ENCODE measurements around the gene VAMP2.

VAMP2 gene, protein sequence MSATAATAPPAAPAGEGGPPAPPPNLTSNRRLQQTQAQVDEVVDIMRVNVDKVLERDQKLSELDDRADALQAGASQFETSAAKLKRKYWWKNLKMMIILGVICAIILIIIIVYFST

DNA sequence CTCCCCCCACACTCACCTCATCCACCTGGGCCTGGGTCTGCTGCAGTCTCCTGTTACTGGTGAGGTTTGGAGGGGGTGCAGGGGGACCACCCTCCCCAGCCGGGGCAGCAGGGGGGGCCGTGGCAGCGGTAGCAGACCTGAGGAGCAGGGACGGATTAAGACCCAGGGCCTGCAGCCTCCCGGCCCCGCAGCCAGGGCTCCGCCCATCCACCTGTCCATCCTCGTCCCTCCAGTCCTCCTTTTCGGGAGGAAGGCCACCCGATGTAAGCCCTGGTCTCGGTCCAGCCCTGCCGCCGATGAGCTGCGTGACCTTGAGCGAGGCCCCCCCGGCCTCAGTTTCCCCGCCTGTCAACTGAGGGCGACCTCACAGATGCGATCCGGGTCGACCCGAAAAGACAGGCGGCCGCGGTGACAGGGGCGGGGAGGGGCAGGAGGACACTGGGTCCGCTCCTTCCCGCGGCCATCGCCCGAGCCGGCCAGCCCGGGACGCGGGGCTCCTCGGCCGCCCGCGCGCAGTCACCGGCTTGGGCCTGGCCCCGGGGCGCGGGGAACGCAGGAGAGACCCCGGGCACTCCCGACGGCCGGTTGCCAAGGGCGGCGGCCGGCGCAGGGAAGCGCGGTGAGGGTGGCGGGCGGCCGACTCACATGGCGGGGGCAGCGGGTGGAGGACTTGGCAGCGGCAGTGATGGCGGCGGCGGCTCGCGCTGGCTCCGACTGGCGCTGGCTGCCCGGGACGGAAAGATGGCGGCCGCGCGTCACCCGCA, at the start of gene VAMP2:
VAMP2 (minus strand) TSS at position 716 of the 764 bp plus-strand sequence; CDS start at position 647, 69 bp downstream.
- peak; percentile 86 for DNase-seq

GRCh38 chr17:8210761-8211458, 48.2 kb upstream of the VAMP2 start:
- peak; percentile 43 for DNase-seq

DNA sequence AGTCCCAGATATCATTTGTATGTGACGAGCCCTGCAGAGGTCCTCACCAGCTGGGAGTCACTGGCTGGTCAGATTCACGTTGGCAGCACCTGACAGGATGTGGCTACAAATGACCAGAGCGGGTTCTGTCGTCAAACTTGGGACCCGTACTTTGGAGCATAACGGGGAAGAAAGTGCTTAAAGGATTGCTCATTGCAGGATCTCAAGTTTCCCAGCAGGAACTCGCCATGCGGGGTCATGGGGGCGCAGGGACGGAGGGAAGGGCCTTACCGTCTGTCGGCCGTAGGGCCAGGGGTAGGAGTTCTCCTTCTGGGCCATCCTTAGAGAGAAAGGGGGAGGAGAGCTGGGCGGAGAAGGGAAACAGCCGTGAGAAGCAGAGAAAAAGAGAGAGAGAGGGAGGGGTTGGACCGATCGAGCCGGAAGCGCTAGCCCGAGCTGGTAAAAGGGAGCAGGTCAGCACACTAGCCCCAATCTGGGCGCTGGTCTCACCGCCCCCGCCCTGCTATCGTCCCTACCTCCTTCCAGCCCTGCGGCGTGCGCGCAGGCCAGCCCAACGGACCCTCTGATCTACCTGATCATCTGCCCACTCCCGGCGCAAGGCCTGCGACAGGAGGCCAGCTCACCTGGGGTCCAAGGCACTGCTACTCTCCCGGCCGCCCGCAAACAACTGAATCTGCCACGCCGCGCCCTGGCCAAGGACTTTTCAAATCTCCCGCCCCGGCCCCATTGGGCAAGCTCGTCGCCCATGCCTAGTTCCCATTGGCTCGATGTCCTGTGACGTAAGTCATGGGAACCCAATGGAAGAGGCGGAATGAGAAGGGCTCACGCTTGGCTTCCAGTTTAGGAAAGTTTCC, 47.4 kb upstream of the VAMP2 start, which contains the start of gene AURKB:
AURKB (minus strand) TSS at position 669 of the 854 bp plus-strand sequence; CDS start at position 318, 351 bp downstream.
- peak; percentile 99 for DNase-seq

GRCh38 chr17:8206536-8206935, 43.8 kb upstream of the VAMP2 start:
- peak; percentile 56 for DNase-seq

- DNase-seq, result no peak
These were observed 42.2 kb upstream of the VAMP2 start for GRCh38 chr17:8204761-8205555.

GRCh38 chr17:8192070-8192815, 29.5 kb upstream of the VAMP2 start:
- DNase-seq, result peak; percentile 96

GRCh38 chr17:8190506-8190905, 27.8 kb upstream of the VAMP2 start:
- DNase-seq, result no peak

DNA sequence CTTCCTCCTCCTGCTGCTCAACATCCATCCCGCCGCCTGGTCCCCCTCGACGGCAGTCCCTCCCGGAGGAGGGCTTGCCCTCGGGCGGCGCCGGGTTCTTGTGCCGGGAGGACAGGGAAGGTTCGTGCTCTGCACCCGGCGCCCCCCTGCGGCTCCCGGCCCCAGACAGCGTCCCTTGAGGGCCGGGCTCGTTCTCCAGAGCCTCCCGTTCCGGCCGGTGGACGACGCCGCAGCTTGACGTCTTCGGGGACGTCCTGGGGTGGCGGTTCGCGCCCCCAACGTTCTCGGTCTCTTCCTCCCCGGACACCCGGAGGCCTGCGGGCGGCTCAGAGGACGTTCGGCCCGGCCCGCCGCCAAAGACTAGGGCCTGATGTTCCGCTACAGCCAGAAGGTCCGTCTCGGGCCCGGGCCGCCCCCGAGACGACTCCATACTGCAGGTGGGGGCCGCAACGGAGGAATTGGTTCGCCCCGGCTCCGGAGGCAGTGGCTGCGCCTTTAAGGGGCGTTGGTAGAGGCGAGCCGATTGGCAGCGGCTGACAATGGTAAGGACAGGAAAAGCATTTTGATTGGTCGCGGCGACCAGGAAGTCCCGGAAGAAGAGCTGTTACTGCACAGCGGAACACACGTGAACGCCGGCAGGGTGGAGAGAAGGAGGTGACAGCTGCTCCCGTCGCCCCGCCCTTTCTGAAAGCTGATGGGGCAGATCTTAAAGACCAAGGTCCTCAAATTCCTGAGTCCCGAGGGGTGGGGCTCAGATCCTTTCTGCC, 27.1 kb upstream of the VAMP2 start, which contains the start of gene BORCS6:
BORCS6 (minus strand) TSS at position 470 of the 767 bp plus-strand sequence; CDS start at position 430, 40 bp downstream.
- peak; percentile 100 for DNase-seq

DNA sequence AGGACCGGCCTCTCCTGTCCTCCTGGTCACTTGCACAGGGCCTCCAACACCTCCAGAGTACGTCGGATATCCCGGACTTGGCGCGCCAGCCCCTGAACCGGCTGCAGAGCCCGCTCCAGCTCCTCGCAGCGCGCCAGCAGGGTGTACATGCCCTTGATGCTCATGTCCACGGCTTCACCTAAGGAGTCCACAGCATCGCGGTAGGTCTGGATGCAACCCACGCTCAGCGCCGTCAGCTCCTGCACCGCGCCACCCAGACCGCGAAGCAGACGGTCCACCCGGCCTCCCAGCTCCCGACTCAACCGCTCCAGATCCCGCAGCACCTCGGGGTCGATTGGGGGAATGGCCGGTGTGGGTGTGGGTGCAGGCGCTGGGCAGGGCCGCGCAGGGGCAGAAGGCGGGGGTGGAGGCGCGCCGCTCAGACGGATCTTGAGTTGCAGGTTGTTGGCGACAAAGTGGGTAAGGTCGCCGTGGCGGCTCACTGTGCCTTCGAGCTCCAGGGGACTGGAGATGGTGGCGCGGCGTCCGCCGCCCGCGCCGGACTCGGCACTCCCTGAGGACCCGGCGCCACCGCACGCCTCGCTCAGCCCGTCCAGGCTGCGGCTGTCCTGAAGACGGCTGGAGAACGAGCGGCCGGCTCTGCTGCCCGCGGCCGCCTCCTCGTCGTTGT, 26.4 kb upstream of the VAMP2 start:
- peak; percentile 76 for DNase-seq

GRCh38 chr17:8188263-8188839, 25.6 kb upstream of the VAMP2 start:
- peak; percentile 70 for DNase-seq

GRCh38 chr17:8187517-8188262, 24.9 kb upstream of the VAMP2 start:
- DNase-seq, result peak; percentile 99

DNA sequence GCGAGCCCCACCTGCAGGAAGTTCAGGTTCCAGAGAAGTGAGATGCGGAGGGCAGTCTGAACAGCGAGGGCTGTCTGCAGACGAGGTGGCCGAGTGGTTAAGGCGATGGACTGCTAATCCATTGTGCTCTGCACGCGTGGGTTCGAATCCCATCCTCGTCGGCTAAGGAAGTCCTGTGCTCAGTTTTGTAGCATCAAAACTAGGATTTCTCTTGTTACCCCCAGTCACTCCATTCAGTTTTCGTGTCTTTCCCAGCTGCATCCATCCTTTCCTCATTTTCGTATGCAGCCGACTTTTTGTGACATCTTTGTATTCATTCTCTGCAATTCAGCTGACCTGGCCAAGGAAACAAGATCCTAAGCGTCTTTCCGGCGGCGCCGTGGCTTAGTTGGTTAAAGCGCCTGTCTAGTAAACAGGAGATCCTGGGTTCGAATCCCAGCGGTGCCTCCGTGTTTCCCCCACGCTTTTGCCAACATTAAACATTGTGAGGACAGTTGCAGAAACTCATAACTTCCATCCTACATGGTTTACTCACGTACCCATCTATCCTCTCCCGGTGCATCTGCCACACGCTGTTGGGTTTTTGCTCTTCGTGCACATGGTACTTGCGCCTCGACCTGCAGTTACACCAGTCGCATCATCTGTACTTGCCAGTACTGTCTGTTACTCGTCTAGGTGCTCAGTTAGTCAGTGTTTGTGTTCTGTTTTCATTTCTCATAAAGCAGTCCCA, 24.2 kb upstream of the VAMP2 start:
- peak; percentile 99 for DNase-seq

GRCh38 chr17:8186446-8186786, 23.7 kb upstream of the VAMP2 start:
- DNase-seq, result no peak

DNA sequence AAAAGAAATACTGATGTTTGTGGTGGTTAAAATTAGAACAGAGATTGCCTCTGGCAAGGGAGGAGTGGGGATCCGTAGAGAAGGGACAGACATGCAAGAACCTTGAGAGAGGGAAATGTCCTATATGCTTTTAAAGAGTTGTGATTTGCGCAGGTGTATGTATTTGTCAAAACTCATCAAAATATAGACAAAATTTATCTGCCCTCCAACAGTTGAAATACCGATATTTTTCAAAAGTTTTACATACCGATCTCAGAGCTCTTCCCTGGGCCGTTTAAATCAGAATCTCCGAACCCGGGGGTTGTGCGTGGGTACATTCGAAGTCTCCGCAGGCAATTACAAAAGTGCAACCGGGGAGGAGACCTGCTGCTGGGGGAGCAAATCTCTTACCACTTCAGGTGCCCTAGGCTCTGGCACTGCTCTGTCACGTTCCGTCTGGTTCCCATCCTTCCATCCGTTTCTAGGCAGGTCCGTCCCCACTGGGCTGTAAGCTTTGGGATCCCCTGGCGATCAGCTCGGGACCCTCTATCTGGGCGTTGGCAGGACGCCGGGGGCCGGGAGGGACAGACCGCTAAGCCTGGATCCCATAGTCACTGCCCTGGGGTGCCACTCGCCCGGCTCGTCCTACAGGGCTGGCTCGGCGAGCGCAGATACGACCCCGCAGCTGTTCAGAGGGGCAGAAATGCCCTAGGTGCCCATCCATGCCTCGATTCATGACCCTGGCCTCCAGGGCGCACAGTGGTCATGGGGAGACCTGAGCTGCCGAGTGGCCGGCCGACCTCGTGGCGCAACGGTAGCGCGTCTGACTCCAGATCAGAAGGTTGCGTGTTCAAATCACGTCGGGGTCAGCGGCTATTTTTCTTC, 23.1 kb upstream of the VAMP2 start:
- DNase-seq, result peak; percentile 96

- DNase-seq, result peak; percentile 62
These were observed 14.4 kb upstream of the VAMP2 start for GRCh38 chr17:8176998-8177731.

Measured in islet precursor cell (in vitro differentiated cells).